Measurements from ENCODE around the gene CDH23.

The CDH23 gene

DNA sequence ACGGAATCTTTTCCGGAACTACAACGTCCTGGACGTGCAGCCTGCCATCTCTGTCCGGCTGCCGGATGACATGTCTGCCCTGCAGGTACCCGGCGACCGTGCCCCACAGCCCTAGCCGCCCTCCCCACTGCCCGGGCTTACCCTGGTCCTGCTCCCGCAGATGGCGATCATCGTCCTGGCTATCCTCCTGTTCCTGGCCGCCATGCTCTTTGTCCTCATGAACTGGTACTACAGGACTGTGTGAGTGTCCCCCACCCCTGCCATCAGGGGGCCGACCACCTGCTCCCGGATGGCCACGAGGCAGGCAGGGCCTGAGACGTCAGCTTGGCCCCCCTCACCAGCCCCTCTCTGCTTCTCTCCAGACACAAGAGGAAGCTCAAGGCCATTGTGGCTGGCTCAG, 414.6 kb downstream of the CDH23 start:
- no peak for FAIRE-seq

DNA sequence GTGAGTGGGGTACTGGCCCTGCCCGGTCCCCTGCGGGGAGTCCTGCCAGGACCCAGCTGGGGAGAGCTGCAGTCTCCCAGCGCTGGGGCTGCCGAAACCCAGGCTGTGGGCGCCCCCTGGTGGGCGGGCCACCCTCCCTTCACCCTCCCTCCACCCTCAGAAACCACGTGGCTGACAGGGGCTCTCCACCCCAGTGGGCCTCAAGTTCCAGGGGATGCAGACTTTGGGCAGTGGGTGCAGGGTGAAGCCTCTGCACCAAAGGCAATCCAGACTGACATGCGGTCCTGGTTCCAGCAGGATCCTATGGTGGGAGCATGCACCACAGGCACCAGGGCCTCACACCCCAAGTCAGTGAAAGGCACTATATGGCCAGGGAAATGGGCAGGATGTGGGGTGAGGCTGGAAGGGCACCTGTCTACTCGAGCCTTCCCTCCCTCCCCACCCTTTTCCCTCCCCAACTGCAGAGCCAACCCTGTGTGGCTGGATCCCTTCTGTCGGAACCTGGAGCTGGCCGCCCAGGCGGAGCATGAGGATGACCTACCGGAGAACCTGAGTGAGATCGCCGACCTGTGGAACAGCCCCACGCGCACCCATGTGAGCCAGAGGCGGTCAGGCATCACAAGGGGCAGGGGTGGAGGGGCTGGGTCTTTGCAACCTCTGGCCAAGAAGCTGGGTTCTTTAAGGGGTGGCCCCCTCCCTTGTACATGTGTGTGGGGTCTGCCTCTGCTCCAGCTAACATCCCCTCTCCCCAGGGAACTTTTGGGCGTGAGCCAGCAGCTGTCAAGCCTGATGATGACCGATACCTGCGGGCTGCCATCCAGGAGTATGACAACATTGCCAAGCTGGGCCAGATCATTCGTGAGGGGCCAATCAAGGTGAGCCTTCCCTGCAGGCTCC, 415.5 kb downstream of the CDH23 start:
- FAIRE-seq, result no peak

DNA sequence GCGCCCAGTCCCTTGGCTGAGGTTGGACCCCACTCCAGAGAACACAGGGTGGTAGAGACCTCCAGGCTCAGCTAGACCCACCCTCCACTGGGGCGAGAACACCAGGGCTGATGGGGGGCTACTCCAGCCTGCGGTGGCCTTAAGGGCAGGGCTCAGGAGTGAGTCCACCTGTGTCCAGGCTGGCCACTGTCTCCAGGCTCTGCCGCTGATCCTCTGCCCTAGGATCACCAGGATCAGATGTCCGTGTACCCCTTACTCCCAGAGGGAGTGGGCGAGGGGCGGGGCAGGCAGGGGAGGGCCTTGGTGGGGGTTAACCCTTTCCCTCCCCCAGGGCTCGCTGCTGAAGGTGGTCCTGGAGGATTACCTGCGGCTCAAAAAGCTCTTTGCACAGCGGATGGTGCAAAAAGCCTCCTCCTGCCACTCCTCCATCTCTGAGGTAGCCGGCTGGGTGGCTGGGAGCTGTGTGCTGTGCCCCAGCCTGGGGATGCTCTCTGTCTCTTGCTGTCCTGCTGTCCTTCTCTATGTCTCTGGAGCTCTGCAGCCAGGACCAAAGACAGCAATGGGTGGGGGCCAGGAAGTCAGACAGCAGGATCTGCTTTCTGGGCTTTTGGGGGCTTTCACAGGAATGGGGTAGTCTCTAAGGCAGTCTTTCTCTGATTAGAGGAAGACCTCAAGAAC, 416.3 kb downstream of the CDH23 start:
- no peak for FAIRE-seq

DNA sequence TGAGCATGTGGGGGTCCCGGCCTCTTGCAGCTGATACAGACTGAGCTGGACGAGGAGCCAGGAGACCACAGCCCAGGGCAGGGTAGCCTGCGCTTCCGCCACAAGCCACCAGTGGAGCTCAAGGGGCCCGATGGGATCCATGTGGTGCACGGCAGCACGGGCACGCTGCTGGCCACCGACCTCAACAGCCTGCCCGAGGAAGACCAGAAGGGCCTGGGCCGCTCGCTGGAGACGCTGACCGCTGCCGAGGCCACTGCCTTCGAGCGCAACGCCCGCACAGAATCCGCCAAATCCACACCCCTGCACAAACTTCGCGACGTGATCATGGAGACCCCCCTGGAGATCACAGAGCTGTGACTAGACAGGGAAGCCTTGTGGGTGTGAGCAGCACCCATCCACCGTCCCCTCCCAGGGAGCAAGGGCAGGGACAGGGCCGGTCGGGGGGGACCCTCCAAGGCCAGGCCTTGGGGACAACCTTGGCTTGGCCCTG, 418.2 kb downstream of the CDH23 start:
- FAIRE-seq, result no peak

DNA sequence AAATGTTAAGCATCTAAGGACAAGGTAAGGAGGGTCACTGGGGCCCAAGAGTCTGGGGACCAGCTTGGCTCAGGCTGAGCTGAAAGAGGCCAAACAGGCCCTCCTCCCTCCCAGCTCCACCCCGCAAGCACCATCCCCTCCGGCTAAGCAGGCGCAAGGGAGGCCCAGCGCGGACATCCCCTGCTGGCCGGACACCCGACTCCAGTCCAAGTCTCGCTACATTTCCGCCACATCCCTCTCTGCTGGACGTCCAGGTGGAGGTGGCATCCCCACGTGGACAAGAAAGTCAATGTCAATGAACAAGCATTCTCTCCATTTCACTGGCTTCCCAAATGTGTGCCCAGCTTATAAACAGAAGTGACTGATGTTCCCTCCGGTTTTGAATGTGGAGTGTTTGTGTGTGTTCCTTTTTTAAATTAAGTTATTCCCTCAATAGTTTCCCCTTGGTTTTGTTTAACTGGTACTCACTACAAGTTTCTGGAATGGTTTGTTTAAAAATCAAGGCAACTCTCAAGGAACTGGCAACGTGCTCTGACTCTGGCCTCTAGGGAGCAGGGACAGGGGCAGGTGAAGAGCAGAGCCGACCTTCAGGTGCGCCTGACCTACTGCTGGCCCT, 418.9 kb downstream of the CDH23 start:
- FAIRE-seq, result no peak

DNA sequence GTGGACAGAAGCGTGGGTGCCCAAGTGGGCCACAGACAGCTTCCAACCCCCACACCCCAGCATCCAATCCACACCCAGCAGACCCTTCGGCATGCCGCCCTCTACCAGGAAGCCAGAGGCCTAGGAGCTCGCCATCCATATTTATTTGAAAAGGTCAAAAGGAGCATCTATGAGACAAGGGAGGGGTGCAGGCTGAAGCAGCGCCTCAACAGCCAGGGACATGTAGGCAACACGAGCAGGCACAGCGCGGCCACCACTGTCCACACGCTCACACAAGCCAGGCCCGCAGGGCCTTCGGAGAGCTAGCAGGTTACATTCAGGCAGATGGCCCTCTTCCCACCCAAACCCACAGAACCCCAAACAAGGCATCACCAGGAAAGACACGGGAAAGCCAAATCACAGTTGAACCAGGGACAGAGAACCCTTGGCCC, 419.7 kb downstream of the CDH23 start:
- FAIRE-seq, result no peak

DNA sequence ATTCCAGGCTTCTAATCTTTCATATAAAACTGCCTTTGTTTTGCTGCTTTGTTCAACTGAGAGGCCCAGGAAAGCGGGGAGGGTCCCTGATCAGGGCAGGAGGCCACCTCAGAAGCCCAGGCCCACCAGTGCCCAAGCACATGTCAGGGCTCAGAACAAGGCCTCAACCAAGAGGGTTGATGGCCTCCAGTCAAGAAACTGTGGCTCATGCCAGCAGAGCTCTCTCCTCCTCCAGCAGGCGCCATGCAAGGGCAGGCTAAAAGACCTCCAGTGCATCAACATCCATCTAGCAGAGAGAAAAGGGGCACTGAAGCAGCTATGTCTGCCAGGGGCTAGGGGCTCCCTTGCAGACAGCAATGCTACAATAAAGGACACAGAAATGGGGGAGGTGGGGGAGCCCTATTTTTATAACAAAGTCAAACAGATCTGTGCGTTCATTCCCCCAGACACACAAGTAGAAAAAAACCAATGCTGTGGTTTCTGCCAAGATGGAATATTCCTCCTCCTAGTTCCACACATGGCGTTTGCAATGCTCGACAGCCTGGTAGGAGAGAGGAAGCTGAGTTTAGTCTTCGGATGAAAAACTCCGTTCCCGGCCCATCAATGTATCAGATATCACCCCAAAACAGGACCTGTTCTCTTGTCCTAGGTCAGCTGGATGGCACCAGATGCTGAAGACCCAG, 420.4 kb downstream of the CDH23 start:
- no peak for FAIRE-seq

DNA sequence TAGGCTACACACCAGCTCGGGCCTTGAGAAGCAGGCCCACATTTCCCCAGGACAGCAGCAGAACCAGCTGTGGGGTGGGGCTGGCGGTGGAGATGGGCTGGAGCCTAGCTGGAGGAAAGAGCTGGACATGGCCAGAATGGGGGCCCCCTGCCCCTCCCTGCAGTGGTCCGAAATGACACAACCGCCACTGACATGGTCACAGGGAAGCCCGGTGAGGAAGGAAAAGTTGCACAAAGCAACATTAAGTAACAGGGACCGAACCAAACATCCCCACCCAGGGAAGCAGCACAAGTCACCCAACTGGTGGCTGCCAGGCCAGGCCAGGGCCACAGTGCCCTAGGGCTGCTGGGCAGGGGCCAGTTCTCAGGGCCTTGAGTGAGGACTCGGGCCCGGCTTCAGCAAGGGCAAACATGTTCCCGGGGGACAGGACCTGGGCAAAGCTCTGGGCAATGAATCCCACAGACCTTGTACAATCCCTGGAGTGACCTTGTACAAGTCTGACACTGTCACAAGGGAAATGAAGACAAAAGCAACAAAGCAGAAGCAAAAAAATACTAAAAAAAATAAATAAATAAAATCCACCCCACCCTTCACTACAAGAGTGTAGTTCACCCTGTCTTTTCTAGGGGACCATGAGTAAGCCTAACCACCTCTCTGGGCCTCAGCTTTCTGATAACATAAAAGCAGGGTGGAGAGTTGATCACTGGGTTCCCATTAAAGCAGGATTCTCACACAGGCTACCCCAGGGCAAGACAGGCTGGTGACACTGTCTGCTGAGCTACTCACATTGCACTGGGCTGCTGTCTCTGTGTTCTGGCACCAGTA, 421.3 kb downstream of the CDH23 start:
- no peak for FAIRE-seq

DNA sequence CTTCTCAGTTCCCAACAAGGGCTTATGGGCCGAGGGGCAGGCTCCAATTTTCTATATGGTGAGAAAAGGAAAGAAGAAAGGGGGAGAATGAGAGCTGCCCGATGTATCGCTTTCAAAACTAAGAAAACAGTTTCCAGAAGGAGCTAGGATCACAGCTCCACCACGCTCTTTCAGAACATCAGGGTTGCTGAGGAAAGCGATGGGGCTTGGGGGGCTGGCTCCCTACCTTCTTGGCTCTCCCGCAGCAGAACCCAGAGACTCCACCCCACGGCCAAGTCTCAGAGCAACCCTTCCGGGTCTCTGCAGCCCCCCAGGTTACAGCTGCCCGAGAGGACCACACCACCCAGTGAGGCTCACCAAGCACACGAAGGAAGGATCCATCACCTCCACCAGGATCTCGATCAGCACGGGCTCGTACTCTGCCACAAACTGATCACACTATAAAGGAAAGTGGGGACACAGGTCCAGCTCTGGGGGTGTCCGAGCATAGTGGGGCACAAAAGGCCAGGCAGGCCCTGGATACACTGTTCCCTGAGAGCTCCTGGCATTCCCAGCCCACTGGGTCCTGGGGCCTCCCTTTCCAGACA, 422.0 kb downstream of the CDH23 start:
- FAIRE-seq, result no peak

DNA sequence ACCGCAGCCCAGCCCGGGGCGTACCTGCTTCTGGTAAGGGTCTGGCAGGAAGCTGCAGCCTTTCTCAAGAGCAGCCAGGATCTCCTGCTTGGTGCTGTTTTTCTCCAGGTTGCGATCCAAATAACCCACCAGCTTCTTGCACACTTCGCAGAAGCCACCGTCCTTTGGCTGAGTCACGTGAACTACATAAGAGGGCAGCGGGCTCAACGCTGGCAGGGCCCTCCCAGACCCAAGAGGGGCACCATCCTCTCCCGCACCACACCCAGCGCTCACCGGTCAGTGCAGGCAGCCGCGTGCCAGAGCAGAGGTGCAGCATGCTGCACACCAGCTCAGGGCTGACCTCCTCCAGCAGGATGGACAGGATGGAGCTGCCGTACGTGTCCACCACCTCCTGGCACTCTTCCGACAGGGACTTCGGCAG, 422.7 kb downstream of the CDH23 start:
- FAIRE-seq, result no peak

DNA sequence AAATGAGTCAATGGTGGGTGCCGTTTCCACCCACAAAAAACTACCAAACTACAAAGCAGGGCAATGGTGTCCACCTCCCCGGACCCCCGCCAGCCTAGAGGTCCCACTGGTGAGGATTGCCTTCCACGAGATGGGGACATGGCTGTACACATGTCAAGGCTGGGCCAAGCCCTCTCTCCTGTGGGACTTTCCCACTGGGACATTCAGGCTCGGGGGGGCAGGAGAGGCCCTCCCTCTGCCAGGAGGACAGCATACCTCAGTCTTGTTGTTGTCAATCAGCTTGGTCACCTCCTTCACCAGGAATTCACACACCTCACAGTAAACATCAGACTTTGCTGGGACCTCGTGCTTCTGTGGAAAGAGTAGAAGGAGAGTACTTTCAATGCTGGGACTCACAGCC, 423.3 kb downstream of the CDH23 start:
- FAIRE-seq, result no peak

DNA sequence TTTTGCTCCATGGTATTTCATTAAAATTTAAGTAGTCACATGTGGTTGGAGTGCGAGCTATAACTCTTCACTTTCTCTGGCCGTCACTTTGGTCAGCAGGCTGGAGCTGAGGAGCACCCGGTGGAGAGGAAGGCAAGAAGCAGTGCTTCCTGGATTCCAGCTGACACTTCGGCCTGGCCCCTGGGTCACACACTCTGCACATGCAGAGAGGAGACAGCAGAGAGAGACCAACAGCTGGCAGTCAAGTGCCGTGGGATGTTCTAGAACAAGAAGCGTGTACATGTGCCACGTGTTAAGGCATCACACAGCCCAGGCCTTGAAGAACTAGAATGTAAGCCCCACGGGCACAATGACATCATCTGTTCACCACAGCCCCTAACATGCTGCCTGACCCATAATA, 424.2 kb downstream of the CDH23 start:
- no peak for FAIRE-seq

DNA sequence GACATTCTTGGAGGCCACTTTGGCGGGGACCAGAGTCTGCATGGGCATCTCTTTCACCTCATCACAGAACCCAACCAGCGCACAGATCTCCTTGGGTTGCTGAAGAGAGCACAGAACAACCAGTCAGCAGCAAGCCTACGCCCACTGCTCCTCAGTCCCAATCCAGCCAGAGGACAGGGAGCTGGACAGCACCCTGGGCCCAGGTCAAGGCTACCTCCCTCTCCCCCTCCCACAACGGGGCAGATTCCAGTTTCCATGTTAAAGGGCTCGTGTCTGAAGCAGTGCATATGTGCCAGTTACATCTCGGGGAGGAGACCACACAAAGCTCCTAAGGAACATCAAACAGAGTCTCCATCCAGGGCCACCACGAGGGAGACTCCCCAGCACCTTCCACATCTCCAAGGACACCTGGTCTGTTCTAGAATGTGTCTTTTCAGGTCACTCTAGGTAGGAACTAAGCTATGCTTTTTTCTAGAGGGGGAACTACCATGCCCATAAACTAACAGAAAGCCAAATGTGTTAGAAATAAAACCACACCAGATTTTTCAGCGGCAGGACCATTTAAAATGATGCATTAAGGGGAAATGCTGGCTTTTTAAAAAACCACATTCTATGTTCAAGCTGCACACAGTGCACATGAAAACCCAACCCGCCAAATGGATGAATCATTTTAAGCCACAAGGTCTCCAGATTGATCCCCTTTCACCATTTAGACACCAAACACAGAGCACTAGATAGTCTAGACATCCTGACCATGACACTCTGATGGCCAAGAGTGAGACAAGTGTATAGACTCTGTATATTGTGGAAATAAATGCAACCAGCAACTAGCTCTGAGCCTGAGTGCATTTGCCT, 425.4 kb downstream of the CDH23 start:
- FAIRE-seq, result no peak

DNA sequence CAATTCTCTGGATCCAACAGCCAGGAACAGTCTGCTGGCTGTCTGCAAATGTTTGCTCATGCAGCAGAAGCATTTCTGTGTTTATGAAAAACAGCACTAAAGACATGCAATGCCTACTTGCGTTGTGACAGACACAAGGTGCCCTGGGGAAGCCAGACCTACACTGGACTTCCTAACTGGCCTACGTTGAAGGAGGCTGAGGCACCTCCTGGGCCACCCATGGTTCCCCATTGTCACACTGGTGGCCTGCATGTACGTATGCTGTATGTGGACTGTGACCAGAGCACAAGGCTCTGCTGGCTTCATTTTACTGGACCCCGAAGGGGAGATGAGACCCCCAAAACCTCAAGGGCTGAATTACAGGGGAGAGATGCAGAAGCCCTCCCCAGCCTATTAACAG, 426.6 kb downstream of the CDH23 start:
- no peak for FAIRE-seq

DNA sequence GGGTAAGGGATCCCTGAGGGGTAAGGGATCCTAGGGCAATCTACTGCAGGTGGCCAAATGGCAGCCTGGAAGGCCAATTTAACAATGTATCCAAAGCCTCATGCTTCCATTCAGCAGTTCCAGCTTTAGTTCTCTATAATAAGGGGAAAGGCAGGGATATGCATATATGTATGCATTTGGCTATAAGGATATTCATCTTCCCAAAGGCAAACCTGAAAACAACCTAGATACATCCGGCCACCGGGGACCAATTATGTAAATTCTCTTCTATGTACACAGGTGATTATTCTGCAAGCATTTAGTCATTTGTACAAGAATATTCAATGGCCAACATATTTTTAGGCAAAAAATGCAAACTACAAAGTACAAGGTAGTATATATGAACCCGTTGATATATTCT, 427.6 kb downstream of the CDH23 start:
- no peak for FAIRE-seq

DNA sequence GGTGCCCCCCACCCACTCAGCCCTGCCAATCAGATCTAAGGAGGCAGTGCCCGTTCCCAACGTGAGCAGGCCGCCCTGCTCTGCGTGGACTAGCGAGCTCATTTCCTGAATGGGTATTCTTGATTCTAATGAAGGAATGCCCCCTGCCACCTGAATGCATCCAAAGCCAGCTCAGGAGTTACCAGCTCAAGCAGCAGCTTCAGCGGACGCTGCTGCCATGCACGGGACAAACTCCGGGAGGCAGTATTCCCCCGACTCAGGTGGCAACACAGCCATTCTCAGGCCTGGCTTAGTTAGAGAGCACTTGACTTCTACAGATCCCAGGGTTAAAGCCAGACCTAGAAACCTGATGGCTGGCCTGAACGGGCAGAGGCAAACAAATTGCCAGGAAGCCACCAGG, 428.5 kb downstream of the CDH23 start:
- FAIRE-seq, result no peak

DNA sequence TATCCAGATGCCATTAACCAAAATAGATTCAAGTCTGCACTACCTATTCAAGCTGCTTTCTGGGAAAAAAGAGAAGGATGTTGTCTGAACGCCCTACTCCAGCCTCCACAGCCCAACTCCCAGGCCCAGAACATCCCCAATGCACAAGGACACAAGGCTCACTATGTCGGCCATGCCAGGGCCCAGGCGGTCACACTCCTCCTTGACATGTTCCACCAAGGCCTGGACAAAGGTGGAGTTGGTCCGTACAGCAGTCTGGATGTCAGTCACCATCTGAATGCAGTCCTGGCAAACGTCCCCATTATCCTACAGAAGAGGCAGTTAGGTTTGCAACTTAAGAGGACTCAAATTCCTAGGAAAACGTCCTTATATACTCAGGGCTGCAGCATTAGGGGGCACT, 431.1 kb downstream of the CDH23 start:
- no peak for FAIRE-seq

DNA sequence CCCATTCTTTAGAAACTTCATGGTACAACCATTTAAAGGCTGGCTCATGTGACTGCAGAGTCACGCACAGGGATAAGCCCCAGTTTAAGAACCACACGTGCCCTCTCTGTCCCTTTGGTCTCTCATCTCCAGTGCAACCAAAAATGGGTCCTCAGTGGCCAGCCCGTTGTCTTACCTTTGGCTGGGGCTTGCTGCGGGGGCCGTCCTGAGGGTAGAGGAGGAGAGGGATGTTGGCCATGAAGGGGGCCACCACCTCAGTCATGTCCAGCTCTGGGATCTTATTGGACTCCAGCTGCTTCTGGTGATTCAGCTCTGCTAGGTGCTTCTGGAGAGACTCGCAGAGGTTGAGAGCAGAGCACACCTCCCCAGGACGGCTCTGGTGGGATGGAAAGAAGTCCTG, 432.0 kb downstream of the CDH23 start:
- FAIRE-seq, result no peak

DNA sequence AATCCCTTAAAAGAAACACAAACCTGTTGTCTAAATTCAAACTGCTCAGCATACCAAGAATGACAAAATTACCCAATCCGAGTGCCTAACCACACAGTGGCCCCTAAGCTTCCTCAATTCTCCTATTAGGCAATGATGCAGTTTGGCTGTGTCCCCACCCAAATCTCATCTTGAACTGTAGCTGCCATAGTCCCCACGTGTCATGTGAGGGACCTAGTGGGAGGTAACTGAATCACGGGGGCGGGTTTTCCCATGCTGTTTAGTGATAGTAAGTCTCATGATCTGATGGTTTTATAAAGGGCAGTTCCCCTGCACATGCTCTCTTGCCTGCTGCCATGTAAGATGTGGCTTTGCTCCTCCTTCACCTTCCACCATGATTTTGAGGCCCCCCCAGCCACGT, 432.5 kb downstream of the CDH23 start:
- no peak for FAIRE-seq

DNA sequence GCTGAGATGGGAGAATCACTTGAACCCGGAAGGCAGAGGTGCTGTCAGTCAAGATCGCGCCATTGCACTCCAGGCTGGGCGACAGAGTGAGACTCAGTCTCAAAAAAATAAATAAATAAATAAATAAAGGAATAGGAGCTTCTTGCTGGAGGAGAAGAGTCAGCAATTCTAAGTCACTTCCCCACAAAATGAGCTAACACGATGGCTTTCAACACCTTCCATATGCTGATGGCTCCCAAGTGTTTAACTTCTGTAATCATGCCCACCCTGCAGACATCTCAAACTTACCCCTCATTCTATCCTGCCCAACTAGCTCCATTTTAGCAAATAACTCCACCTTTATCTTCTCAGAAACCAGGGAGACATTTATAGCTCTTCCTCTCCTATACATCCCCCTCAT, 433.2 kb downstream of the CDH23 start:
- no peak for FAIRE-seq

DNA sequence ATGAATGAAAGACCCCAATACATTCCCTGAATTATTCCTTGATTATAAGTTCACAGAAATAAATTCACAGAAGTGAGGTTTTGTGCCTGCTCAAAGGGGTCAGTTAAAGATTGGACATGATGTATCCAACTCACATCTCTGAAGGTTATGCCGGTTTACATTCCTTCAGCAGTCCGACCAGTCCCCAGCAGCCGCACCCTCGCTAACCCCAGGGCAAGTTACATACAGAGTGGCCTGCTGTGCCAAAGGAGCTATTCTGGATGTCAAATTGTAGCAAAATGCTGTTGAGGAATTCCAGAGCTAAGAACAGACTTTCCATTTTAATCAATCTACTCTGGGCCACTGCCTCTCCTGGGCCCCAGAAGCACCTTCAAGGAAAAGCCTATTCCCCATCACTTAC, 434.0 kb downstream of the CDH23 start:
- FAIRE-seq, result no peak
